Esophagus muscularis mucosa (tissue), 4 donors: ENCODE measurements around the gene TRIM24.

ENCODE experiments used
- EP300 ChIP-seq: sonication (generic); formaldehyde crosslinking; IDR thresholded peaks from one replicate; pipeline ENCODE4 v1.6.1; 2017; ENCODE audit warnings: antibody characterized with exemption
- POLR2A ChIP-seq: fragments of 450-650 bp; IDR thresholded peaks from one replicate; pipeline ENCODE4 v1.6.1; 2017; ENCODE audit warnings: antibody characterized with exemption, moderate library complexity, mild to moderate bottlenecking, low read depth
- TF ChIP-seq, protein P1 (sequence below), 3 experiments: fragments of 200-600 bp in 2 of 3; fragments of 450-650 bp in 1 of 3; sonication (generic) in 2 of 3; IDR thresholded peaks; one replicate each; pipeline ENCODE4 v1.5.1; 2017 to 2019; ENCODE audit warnings: antibody characterized with exemption in 3 of 3, mild to moderate bottlenecking in 2 of 3, moderate library complexity in 1 of 3

- TF ChIP-seq, protein P1, sequence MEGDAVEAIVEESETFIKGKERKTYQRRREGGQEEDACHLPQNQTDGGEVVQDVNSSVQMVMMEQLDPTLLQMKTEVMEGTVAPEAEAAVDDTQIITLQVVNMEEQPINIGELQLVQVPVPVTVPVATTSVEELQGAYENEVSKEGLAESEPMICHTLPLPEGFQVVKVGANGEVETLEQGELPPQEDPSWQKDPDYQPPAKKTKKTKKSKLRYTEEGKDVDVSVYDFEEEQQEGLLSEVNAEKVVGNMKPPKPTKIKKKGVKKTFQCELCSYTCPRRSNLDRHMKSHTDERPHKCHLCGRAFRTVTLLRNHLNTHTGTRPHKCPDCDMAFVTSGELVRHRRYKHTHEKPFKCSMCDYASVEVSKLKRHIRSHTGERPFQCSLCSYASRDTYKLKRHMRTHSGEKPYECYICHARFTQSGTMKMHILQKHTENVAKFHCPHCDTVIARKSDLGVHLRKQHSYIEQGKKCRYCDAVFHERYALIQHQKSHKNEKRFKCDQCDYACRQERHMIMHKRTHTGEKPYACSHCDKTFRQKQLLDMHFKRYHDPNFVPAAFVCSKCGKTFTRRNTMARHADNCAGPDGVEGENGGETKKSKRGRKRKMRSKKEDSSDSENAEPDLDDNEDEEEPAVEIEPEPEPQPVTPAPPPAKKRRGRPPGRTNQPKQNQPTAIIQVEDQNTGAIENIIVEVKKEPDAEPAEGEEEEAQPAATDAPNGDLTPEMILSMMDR (IDR thresholded peaks at IDR 0.05), result no peak
- TF ChIP-seq POLR2A (no peak), EP300 (no peak)
Observed at GRCh38 chr7:138475377-138475776, 15.3 kb downstream of the TRIM24 start.
